Hepatocyte (in vitro differentiated cells): ENCODE measurements around the gene SERPINB1.

Experiments used
- EZH2phosphoT487 ChIP-seq: fragments of 200-600 bp; sonication (generic); IDR thresholded peaks from one replicate; pipeline ENCODE4 v1.6.1; 2018; ENCODE audit warnings: antibody characterized with exemption, mild to moderate bottlenecking, low read depth, moderate library complexity; ENCODE audit not compliant: unreplicated experiment, severe bottlenecking
- TF ChIP-seq, protein P1 (sequence below): fragments of 200-600 bp; sonication (generic); IDR thresholded peaks from 2 replicates; pipeline ENCODE4 v1.5.1; 2016; ENCODE audit warnings: antibody characterized with exemption, mild to moderate bottlenecking; ENCODE audit not compliant: poor library complexity

- TF ChIP-seq, protein P1, sequence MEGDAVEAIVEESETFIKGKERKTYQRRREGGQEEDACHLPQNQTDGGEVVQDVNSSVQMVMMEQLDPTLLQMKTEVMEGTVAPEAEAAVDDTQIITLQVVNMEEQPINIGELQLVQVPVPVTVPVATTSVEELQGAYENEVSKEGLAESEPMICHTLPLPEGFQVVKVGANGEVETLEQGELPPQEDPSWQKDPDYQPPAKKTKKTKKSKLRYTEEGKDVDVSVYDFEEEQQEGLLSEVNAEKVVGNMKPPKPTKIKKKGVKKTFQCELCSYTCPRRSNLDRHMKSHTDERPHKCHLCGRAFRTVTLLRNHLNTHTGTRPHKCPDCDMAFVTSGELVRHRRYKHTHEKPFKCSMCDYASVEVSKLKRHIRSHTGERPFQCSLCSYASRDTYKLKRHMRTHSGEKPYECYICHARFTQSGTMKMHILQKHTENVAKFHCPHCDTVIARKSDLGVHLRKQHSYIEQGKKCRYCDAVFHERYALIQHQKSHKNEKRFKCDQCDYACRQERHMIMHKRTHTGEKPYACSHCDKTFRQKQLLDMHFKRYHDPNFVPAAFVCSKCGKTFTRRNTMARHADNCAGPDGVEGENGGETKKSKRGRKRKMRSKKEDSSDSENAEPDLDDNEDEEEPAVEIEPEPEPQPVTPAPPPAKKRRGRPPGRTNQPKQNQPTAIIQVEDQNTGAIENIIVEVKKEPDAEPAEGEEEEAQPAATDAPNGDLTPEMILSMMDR: no peak
- TF ChIP-seq EZH2phosphoT487: no peak
These were observed 2.3 kb downstream of the SERPINB1 start for GRCh38 chr6:2839195-2839981.
